ENCODE measurements around the gene AHNAK.

GRCh38 chr11:62573592-62574362 is 27.2 kb upstream of the AHNAK start, which contains the start of gene EEF1G:
- TF ChIP-seq REST (IDR thresholded peaks at IDR 0.05; ENCODE audit: low read depth) (0 out of 2 replicates have a peak, but pooled peaks have one; percentile 19), CREB1 (IDR thresholded peaks at IDR 0.05; ENCODE audit: low read depth) (no peak)

Measured in Ishikawa (cell line).